H1 (cell line): ENCODE data around the gene CDRT15.

Experiments
- BACH1 ChIP-seq: IDR thresholded peaks from 2 replicates; pipeline ENCODE4 v1.6.1; 2012; ENCODE audit warnings: low read length, improper control_type of control experiment
- TF ChIP-seq, protein P1 (sequence below), 3 experiments: IDR thresholded peaks; 1 replicate in 2 of 3; 2 replicates in 1 of 3; pipeline versions ENCODE4 v1.5.1 to v1.6.1; 2011; ENCODE audit warnings: low read length in 3 of 3, mild to moderate bottlenecking in 3 of 3, inconsistent platforms in 2 of 3, low read depth in 1 of 3, moderate library complexity in 1 of 3; ENCODE audit not compliant: insufficient read depth in 1 of 3; ENCODE audit errors: control extremely low read depth in 1 of 3

DNA sequence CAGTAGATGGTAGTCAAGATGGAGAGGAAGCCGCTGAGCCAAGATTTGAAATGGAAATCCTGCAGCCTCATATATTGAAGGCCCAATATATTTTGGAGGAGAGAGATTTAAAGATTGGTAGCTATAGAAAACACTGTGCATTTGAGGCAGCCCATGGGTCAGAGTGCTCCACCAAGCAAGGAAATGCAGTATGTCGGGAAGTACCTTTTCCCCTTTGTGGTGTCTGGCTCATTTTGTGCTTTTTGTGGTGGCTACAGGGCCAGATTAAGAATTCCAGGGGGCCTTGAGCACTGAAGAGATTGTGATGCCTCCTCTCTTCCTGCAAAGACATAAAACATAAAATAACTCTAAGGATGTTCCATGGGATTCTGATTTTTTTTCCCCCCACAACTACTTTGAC lies 39.6 kb downstream of the CDRT15 start:
- TF ChIP-seq BACH1, result no peak
- TF ChIP-seq, protein P1, sequence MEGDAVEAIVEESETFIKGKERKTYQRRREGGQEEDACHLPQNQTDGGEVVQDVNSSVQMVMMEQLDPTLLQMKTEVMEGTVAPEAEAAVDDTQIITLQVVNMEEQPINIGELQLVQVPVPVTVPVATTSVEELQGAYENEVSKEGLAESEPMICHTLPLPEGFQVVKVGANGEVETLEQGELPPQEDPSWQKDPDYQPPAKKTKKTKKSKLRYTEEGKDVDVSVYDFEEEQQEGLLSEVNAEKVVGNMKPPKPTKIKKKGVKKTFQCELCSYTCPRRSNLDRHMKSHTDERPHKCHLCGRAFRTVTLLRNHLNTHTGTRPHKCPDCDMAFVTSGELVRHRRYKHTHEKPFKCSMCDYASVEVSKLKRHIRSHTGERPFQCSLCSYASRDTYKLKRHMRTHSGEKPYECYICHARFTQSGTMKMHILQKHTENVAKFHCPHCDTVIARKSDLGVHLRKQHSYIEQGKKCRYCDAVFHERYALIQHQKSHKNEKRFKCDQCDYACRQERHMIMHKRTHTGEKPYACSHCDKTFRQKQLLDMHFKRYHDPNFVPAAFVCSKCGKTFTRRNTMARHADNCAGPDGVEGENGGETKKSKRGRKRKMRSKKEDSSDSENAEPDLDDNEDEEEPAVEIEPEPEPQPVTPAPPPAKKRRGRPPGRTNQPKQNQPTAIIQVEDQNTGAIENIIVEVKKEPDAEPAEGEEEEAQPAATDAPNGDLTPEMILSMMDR (IDR thresholded peaks at IDR 0.05; ENCODE audit: control extremely low read depth in 1 of 3, insufficient read depth in 1 of 3, low read depth in 1 of 3, low read length in 3 of 3), result no peak
